Vagina (tissue), 2 donors: ENCODE results near the gene SKA2.

ENCODE experiments used
- POLR2A ChIP-seq, 2 donors: fragments of 450-650 bp; IDR thresholded peaks; one replicate each; pipeline ENCODE4 v1.6.1; 2017; ENCODE audit warnings: antibody characterized with exemption in 2 of 2, mild to moderate bottlenecking in 2 of 2, moderate library complexity in 2 of 2
- TF ChIP-seq, protein P1 (sequence below), 3 experiments: fragments of 450-650 bp in 2 of 3; fragments of 200-600 bp in 1 of 3; sonication (generic) in 1 of 3; IDR thresholded peaks; one replicate each; pipeline ENCODE4 v1.5.1; 2017 to 2019; ENCODE audit warnings: antibody characterized with exemption in 3 of 3, mild to moderate bottlenecking in 2 of 3, moderate library complexity in 2 of 3

DNA sequence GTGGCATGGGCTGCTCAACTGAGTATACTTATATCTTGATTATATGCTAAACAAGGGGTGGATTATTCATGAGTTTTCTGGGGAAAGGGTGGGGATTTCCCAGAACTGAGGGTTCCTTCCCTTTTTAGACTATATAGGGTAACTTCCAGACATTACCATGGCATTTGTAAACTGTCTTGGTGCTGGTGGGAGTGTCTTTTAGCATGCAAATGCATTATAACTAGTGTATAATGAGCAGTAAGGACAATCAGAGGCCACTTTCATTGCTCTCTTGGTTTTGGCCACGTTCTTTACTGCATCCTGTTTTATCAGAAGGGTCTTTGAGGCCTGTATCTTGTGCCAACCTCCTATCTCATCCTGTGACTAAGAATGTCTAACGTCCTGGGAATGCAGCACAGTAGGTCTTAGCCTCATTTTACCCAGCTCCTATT, 12.6 kb upstream of the SKA2 start:
- TF ChIP-seq, protein P1, sequence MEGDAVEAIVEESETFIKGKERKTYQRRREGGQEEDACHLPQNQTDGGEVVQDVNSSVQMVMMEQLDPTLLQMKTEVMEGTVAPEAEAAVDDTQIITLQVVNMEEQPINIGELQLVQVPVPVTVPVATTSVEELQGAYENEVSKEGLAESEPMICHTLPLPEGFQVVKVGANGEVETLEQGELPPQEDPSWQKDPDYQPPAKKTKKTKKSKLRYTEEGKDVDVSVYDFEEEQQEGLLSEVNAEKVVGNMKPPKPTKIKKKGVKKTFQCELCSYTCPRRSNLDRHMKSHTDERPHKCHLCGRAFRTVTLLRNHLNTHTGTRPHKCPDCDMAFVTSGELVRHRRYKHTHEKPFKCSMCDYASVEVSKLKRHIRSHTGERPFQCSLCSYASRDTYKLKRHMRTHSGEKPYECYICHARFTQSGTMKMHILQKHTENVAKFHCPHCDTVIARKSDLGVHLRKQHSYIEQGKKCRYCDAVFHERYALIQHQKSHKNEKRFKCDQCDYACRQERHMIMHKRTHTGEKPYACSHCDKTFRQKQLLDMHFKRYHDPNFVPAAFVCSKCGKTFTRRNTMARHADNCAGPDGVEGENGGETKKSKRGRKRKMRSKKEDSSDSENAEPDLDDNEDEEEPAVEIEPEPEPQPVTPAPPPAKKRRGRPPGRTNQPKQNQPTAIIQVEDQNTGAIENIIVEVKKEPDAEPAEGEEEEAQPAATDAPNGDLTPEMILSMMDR (IDR thresholded peaks at IDR 0.05), result no peak
- TF ChIP-seq POLR2A (IDR thresholded peaks at IDR 0.05), result no peak
